OCI-LY3 (cell line): Measurements from ENCODE around the gene IBA57.

Experiments used
- H2AFZ ChIP-seq: fragments of 200-600, 300-600 bp; shearing (Covaris generic); 2 replicates; pipeline ENCODE4 v1.6.0; 2014; ENCODE audit warnings: antibody characterized with exemption, low read depth, low read length
- H3K27ac ChIP-seq: fragments of 200-600, 300-600 bp; sonication (generic); 2 replicates; pipeline ENCODE4 v1.5.1; 2014; ENCODE audit warnings: mild to moderate bottlenecking, low read length, moderate library complexity, mixed read lengths
- H3K27me3 ChIP-seq: fragments of 200-600, 300-600 bp; sonication (generic); 2 replicates; pipeline ENCODE4 v1.6.1; 2014; ENCODE audit warnings: low read depth, low read length, mixed read lengths
- H3K36me3 ChIP-seq: fragments of 200-600, 300-600 bp; sonication (generic); replicated peaks from 2 replicates; pipeline ENCODE3; 2014; ENCODE audit warnings: low read depth, low read length, mixed read lengths
- H3K4me1 ChIP-seq: fragments of 300-600, 200-600 bp; sonication (generic); 2 replicates; pipeline ENCODE4 v1.6.1; 2014; ENCODE audit warnings: low read length, mixed read lengths
- H3K4me2 ChIP-seq: fragments of 200-600, 300-600 bp; sonication (generic); 2 replicates; pipeline ENCODE4 v1.6.1; 2014; ENCODE audit warnings: low read length, mixed read lengths
- H3K4me3 ChIP-seq: fragments of 300-600, 200-600 bp; sonication (generic); 2 replicates; pipeline ENCODE4 v1.5.1; 2014; ENCODE audit warnings: antibody characterized with exemption, mild to moderate bottlenecking, low read length, moderate library complexity
- H3K79me2 ChIP-seq: fragments of 300-600, 200-600 bp; shearing (Covaris generic); 2 replicates; pipeline ENCODE4 v1.6.1; 2014; ENCODE audit warnings: mild to moderate bottlenecking, low read length, mixed read lengths
- H3K9ac ChIP-seq: fragments of 300-600, 200-600 bp; shearing (Covaris generic); 2 replicates; pipeline ENCODE4 v1.6.0; 2014; ENCODE audit warnings: mild to moderate bottlenecking, low read length, moderate library complexity
- H3K9me3 ChIP-seq: fragments of 200-600, 300-600 bp; shearing (Covaris generic); 2 replicates; pipeline ENCODE4 v1.6.1; 2014; ENCODE audit warnings: low read length, mixed read lengths; ENCODE audit not compliant: insufficient read depth
- H4K20me1 ChIP-seq: fragments of 200-600, 300-600 bp; sonication (generic); 2 replicates; pipeline ENCODE4 v1.6.1; 2016; ENCODE audit warnings: low read length, mixed read lengths; ENCODE audit not compliant: insufficient read depth
- EZH2phosphoT487 ChIP-seq: fragments of 200-600 bp; shearing (Covaris generic); IDR thresholded peaks from 2 replicates; pipeline ENCODE4 v1.6.1; 2018; ENCODE audit warnings: antibody characterized with exemption, mixed run types, low read depth
- TF ChIP-seq, protein P1 (sequence below): fragments of 200-600, 300-600 bp; sonication (generic); IDR thresholded peaks from 2 replicates; pipeline ENCODE4 v1.5.1; 2014; ENCODE audit warnings: antibody characterized with exemption, low read length, low read depth

The IBA57 gene

DNA sequence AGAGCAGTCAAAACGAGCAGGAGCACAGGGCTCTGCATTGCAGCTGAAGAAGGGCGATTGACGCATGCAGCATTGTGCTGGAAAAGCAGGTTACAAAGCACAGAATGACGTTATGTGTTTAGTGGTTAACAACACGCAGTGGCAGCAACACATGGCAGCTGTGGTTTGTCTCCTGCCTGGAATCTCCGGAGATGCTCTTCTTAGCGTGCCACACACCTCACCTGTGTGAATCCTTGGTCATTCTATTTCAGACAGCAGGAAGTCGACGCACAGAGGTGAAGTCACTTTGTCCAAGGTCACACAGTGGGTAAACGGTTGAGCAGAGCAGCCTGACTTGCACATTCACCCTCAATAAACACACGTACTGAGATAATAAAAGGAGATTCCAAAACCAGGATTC lies 56.9 kb downstream of the IBA57 start:
- TF ChIP-seq, protein P1, sequence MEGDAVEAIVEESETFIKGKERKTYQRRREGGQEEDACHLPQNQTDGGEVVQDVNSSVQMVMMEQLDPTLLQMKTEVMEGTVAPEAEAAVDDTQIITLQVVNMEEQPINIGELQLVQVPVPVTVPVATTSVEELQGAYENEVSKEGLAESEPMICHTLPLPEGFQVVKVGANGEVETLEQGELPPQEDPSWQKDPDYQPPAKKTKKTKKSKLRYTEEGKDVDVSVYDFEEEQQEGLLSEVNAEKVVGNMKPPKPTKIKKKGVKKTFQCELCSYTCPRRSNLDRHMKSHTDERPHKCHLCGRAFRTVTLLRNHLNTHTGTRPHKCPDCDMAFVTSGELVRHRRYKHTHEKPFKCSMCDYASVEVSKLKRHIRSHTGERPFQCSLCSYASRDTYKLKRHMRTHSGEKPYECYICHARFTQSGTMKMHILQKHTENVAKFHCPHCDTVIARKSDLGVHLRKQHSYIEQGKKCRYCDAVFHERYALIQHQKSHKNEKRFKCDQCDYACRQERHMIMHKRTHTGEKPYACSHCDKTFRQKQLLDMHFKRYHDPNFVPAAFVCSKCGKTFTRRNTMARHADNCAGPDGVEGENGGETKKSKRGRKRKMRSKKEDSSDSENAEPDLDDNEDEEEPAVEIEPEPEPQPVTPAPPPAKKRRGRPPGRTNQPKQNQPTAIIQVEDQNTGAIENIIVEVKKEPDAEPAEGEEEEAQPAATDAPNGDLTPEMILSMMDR, result no peak
- TF ChIP-seq EZH2phosphoT487, result no peak
- H3K27me3 ChIP-seq, result peaks cover 6% of the 10 kb centered on the region; the same call in 1 of the 2 replicates
- H3K4me1 ChIP-seq, result no peaks in the 10 kb centered on the region
- no peaks in the 10 kb centered on the region for H3K36me3 ChIP-seq
- H3K9me3 ChIP-seq, result no peaks in the 10 kb centered on the region
- H3K9ac ChIP-seq, result no peak overlapping the region
- H3K27ac ChIP-seq, result no peak overlapping the region
- H3K4me2 ChIP-seq, result no peak overlapping the region
- H2AFZ ChIP-seq, result no peak overlapping the region
- no peak overlapping the region for H3K4me3 ChIP-seq
- no peaks in the 10 kb centered on the region for H3K79me2 ChIP-seq
- no peaks in the 10 kb centered on the region for H4K20me1 ChIP-seq

DNA sequence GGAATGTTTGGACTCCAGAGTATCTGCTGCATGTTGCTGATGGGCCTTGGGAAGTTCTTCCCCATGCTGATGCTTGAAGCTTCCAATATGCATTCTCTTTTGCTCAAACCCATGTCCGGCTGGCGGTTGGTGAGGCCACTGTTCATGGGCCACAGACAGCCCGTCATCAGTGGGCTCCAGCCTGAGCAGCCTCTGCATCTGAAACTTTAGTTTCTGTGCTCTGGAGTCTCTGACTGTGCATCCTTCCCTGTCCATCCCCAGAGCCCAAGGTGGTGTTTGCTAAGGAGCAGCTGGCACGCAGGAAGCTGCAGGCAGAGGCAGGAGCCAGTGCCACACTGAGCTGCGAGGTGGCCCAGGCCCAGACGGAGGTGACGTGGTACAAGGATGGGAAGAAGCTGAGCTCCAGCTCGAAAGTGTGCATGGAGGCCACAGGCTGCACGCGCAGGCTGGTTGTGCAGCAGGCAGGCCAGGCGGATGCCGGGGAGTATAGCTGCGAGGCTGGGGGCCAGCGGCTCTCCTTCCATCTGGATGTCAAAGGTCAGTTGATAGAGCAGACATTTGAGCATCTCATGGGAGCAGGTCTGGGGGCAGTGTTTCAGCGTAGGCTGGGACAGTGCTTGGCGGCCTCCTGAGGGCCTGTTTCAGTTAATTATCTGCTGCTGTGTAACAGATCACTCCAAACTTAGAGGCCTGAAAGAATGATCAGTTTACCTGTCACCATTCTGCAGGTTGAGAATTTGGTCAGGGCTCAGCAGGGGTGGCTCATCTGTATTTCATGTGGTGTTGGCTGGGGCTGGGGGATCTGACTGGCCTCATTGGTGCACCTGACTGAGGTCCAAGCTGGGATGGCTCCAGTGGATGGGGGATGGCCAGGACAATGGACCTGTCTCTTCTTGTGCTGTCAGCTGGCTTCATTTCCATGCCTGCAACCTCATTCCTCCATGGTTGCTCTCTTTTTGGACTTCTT lies 58.9 kb downstream of the IBA57 start:
- no peak overlapping the region for H3K9ac ChIP-seq
- H3K79me2 ChIP-seq, result no peaks in the 10 kb centered on the region
- TF ChIP-seq EZH2phosphoT487, result no peak
- TF ChIP-seq, protein P1, result no peak
- no peak overlapping the region for H3K27ac ChIP-seq
- no peaks in the 10 kb centered on the region for H3K4me1 ChIP-seq
- peaks cover 6% of the 10 kb centered on the region; the same call in 1 of the 2 replicates for H3K27me3 ChIP-seq
- H3K36me3 ChIP-seq, result no peaks in the 10 kb centered on the region
- no peaks in the 10 kb centered on the region for H3K9me3 ChIP-seq
- H3K4me3 ChIP-seq, result no peak overlapping the region
- H2AFZ ChIP-seq, result no peak overlapping the region
- H4K20me1 ChIP-seq, result no peaks in the 10 kb centered on the region
- H3K4me2 ChIP-seq, result no peak overlapping the region

DNA sequence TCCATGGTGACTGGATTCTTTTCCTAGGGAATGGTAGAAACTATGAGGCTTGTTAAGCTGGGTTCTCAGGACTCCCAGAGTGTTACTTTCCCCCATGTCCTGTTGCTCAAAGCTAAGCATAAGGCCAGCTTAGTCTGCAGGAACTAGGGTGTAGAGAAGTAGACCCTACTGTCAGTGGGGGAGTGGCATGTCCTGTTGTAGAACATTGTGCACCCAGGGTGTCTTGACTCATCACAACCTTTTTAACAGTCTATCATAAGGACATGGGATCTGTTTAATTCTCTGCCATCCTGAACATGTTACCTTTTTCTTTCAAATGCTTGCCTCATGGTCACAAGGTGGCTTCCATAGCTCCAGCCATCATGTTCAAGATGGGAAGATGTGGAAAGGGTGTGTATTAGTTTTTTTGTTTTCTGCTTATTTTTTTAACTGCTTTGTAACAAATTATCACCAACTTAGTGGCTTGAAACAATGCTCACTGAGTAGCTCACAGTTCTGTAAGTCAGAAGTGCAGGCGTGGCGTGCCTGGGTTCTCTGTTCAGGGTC lies 59.6 kb downstream of the IBA57 start:
- no peaks in the 10 kb centered on the region for H3K36me3 ChIP-seq
- no peak overlapping the region for H3K4me3 ChIP-seq
- H3K9ac ChIP-seq, result no peak overlapping the region
- TF ChIP-seq, protein P1, result no peak
- TF ChIP-seq EZH2phosphoT487, result no peak
- H3K27me3 ChIP-seq, result peaks cover 6% of the 10 kb centered on the region; the same call in 1 of the 2 replicates
- no peaks in the 10 kb centered on the region for H3K79me2 ChIP-seq
- no peaks in the 10 kb centered on the region for H4K20me1 ChIP-seq
- H2AFZ ChIP-seq, result no peak overlapping the region
- H3K9me3 ChIP-seq, result no peaks in the 10 kb centered on the region
- H3K4me1 ChIP-seq, result no peaks in the 10 kb centered on the region
- H3K4me2 ChIP-seq, result no peak overlapping the region
- no peak overlapping the region for H3K27ac ChIP-seq

DNA sequence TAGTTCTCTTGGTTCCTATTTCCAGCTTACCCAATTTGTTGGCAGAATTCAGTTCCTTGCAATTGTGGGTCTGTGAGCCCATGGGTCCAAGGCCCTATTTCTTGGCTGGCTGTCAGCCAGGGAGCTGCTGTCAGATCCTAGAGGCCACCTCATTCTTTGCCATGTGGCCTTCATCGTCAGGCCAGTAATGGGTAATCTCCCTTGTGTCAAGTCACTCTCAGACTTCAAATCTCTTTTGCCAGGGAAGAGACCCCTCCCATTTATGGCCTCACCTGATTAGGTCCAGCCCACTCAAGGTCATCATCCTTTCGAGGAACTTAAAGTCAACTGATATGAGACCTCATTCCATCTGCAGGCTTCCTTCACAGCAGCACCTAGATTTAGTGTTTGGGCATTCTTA lies 60.1 kb downstream of the IBA57 start:
- H3K4me2 ChIP-seq, result no peak overlapping the region
- H2AFZ ChIP-seq, result no peak overlapping the region
- H3K9ac ChIP-seq, result no peak overlapping the region
- no peak overlapping the region for H3K27ac ChIP-seq
- H4K20me1 ChIP-seq, result no peaks in the 10 kb centered on the region
- no peaks in the 10 kb centered on the region for H3K9me3 ChIP-seq
- H3K4me1 ChIP-seq, result no peaks in the 10 kb centered on the region
- no peaks in the 10 kb centered on the region for H3K79me2 ChIP-seq
- TF ChIP-seq, protein P1, result no peak
- no peak for TF ChIP-seq EZH2phosphoT487
- no peaks in the 10 kb centered on the region for H3K36me3 ChIP-seq
- H3K4me3 ChIP-seq, result no peak overlapping the region
- H3K27me3 ChIP-seq, result peaks cover 6% of the 10 kb centered on the region; the same call in 1 of the 2 replicates
